Caco-2 (cell line): Measurements from ENCODE around the gene TAX1BP1. TPM values are rescaled to one million over a fixed set of nuclear protein-coding genes. Genes with fewer than 3 reads are reported as not detected.

Source experiments
- BruUV-seq: library from RNA; stranded (reverse); fragments of 400-500 nt; replicated peaks from 2 replicates; lab custom pipeline; 2021; lab: Mats Ljungman, UMichigan
- CTCF ChIA-PET: fragments of 300-600 bp; sonication (Branson Sonifier 250); formaldehyde crosslinking; loops from one replicate; lab custom pipeline; 2022; ENCODE audit warnings: antibody characterized with exemption; lab: Charles Lee
- POLR2A ChIA-PET: fragments of 300-600 bp; sonication (Branson Sonifier 250); formaldehyde crosslinking; loops from one replicate; lab custom pipeline; 2022; ENCODE audit warnings: antibody characterized with exemption; lab: Charles Lee
- DNase-seq, 2 experiments: peaks; one replicate each; pipeline versions ENCODE4 v3.0.0 to v3.0.0-alpha.2; 2020 to 2022
- H3K27me3 ChIP-seq: replicated peaks from 2 replicates; pipeline ENCODE4 v1.6.0; 2011; ENCODE audit warnings: low read length; ENCODE audit not compliant: control insufficient read depth, insufficient read depth
- H3K36me3 ChIP-seq: 2 replicates; pipeline ENCODE4 v1.5.1; 2011; ENCODE audit warnings: low read length; ENCODE audit not compliant: control insufficient read depth, insufficient read depth
- H3K4me1 ChIP-seq: fragments of 250-450 bp; sonication (Bioruptor Pico); 2 replicates; pipeline ENCODE4 v1.5.1; 2020; ENCODE audit warnings: mild to moderate bottlenecking
- H3K4me3 ChIP-seq: 2 replicates; pipeline ENCODE4 v1.5.1; 2011; ENCODE audit warnings: low read depth, mild to moderate bottlenecking, control low read depth, low read length
- H3K9me3 ChIP-seq: fragments of 250-450 bp; sonication (Bioruptor Pico); 2 replicates; pipeline ENCODE4 v1.5.1; 2020; ENCODE audit warnings: mild to moderate bottlenecking, moderate library complexity
- H3K27ac Mint-ChIP-seq: one replicate; pipeline ENCODE4 v1.8.0; 2022; ENCODE audit warnings: mixed read lengths; ENCODE audit not compliant: unreplicated experiment
- H3K27me3 Mint-ChIP-seq: one replicate; pipeline ENCODE4 v1.8.0; 2022; ENCODE audit warnings: mixed read lengths; ENCODE audit not compliant: insufficient read depth, unreplicated experiment
- H3K36me3 Mint-ChIP-seq: one replicate; pipeline ENCODE4 v1.8.0; 2022; ENCODE audit warnings: mild to moderate bottlenecking, mixed read lengths; ENCODE audit not compliant: insufficient read depth, unreplicated experiment
- H3K4me1 Mint-ChIP-seq: one replicate; pipeline ENCODE4 v1.8.0; 2022; ENCODE audit warnings: low read depth, mixed read lengths; ENCODE audit not compliant: unreplicated experiment
- H3K4me3 Mint-ChIP-seq: one replicate; pipeline ENCODE4 v1.8.0; 2022; ENCODE audit warnings: mild to moderate bottlenecking, moderate library complexity, mixed read lengths; ENCODE audit not compliant: unreplicated experiment
- H3K9me3 Mint-ChIP-seq: one replicate; pipeline ENCODE4 v1.8.0; 2022; ENCODE audit warnings: mixed read lengths; ENCODE audit not compliant: unreplicated experiment
- intact Hi-C: fragments of 100-400 bp; cut with micrococcal nuclease; formaldehyde crosslinking; loops from one replicate; pipeline ENCODE4 v1.10.0; 2022; ENCODE audit not compliant: unreplicated experiment
- total RNA-seq: library from RNA; stranded (reverse); gene quantifications from 2 replicates; pipeline ENCODE4 v1.2.3, GENCODE V29; 2022
- TF ChIP-seq, protein P1 (sequence below), 2 experiments: fragments of 200-600 bp in 1 of 2; IDR thresholded peaks; 1 replicate in 1 of 2; 2 replicates in 1 of 2; pipeline versions ENCODE4 v1.5.1 to v1.8.0; 2011 to 2022; ENCODE audit warnings: antibody characterized with exemption in 1 of 2, control low read depth in 1 of 2, inconsistent platforms in 1 of 2, low read depth in 1 of 2, low read length in 1 of 2, mild to moderate bottlenecking in 1 of 2, moderate library complexity in 1 of 2; ENCODE audit not compliant: insufficient read depth in 1 of 2, severe bottlenecking in 1 of 2, unreplicated experiment in 1 of 2

Gene TAX1BP1
- total RNA-seq, 1 experiment from 2014 or later: 96.8 TPM

GRCh38 chr7:27705200-27705594 lies 34.8 kb upstream of the TAX1BP1 start:
- DNase-seq: no peak
- Mint-ChIP-seq H3K27me3 (no peaks in the 10 kb centered on the region), H3K4me1 (no peaks in the 10 kb centered on the region), H3K27ac (no peak overlapping the region), H3K4me3 (no peak overlapping the region), H3K36me3 (no peaks in the 10 kb centered on the region), H3K9me3 (no peaks in the 10 kb centered on the region)
- Histone ChIP-seq H3K36me3 (no peaks in the 10 kb centered on the region), H3K4me1 (no peaks in the 10 kb centered on the region), H3K27me3 (no peaks in the 10 kb centered on the region), H3K9me3 (0 out of 2 replicates have a peak, but pooled peaks cover 3% of the 10 kb centered on the region), H3K4me3 (no peak overlapping the region)
- intact Hi-C loops: no loop called here
- BruUV-seq: no TSS peak
- TF ChIP-seq, protein P1, sequence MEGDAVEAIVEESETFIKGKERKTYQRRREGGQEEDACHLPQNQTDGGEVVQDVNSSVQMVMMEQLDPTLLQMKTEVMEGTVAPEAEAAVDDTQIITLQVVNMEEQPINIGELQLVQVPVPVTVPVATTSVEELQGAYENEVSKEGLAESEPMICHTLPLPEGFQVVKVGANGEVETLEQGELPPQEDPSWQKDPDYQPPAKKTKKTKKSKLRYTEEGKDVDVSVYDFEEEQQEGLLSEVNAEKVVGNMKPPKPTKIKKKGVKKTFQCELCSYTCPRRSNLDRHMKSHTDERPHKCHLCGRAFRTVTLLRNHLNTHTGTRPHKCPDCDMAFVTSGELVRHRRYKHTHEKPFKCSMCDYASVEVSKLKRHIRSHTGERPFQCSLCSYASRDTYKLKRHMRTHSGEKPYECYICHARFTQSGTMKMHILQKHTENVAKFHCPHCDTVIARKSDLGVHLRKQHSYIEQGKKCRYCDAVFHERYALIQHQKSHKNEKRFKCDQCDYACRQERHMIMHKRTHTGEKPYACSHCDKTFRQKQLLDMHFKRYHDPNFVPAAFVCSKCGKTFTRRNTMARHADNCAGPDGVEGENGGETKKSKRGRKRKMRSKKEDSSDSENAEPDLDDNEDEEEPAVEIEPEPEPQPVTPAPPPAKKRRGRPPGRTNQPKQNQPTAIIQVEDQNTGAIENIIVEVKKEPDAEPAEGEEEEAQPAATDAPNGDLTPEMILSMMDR (IDR thresholded peaks at IDR 0.05; ENCODE audit: insufficient read depth in 1 of 2, low read depth in 1 of 2, low read length in 1 of 2, severe bottlenecking in 1 of 2, unreplicated experiment in 1 of 2): no peak
- ChIA-PET CTCF (no interaction called here), POLR2A (no interaction called here)

DNA sequence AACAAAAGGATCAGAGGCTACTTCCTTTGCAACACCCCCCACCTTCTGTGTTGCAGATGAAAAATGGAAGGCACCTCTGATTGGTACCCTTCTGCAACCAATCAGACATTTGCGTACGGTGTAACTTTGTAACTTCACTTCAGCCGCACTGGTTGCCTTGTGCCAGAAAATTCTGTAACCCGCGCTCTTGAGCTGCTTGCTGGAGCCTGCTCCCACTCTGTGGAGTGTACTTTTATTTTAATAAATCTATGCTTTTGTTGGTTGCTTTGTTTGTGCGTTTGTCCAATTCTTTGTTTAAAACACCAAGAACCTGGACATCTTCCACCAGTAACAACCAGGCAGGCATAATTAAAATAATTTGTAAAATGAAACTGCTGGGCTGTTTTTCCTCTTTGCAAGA lies 31.5 kb upstream of the TAX1BP1 start:
- no peak for DNase-seq
- no TSS peak for BruUV-seq
- no peaks in the 10 kb centered on the region for H3K36me3 Mint-ChIP-seq
- ChIA-PET CTCF (no interaction called here), POLR2A (no interaction called here)
- no peaks in the 10 kb centered on the region for H3K27me3 Mint-ChIP-seq
- H3K9me3 ChIP-seq: 0 out of 2 replicates have a peak, but pooled peaks cover 3% of the 10 kb centered on the region
- no peak overlapping the region for H3K4me3 ChIP-seq
- no peak overlapping the region for H3K27ac Mint-ChIP-seq
- no peaks in the 10 kb centered on the region for H3K36me3 ChIP-seq
- H3K4me3 Mint-ChIP-seq: no peak overlapping the region
- intact Hi-C loops: no loop called here
- H3K4me1 ChIP-seq: no peaks in the 10 kb centered on the region
- no peaks in the 10 kb centered on the region for H3K4me1 Mint-ChIP-seq
- H3K27me3 ChIP-seq: no peaks in the 10 kb centered on the region
- H3K9me3 Mint-ChIP-seq: no peaks in the 10 kb centered on the region
- TF ChIP-seq, protein P1 (IDR thresholded peaks at IDR 0.05; ENCODE audit: insufficient read depth in 1 of 2, low read depth in 1 of 2, low read length in 1 of 2, severe bottlenecking in 1 of 2, unreplicated experiment in 1 of 2): no peak

- Mint-ChIP-seq H3K4me3 (no peak overlapping the region), H3K36me3 (no peaks in the 10 kb centered on the region), H3K4me1 (peaks cover 5% of the 10 kb centered on the region), H3K9me3 (no peaks in the 10 kb centered on the region), H3K27ac (no peak overlapping the region), H3K27me3 (no peaks in the 10 kb centered on the region)
- intact Hi-C loops: no loop called here
- H3K4me3 ChIP-seq: no peak overlapping the region
- POLR2A ChIA-PET: no interaction called here
- TF ChIP-seq, protein P1 (IDR thresholded peaks at IDR 0.05; ENCODE audit: insufficient read depth in 1 of 2, low read depth in 1 of 2, low read length in 1 of 2, severe bottlenecking in 1 of 2, unreplicated experiment in 1 of 2): no peak
- H3K4me1 ChIP-seq: peaks cover 2% of the 10 kb centered on the region
- H3K36me3 ChIP-seq: no peaks in the 10 kb centered on the region
- CTCF ChIA-PET: no interaction called here
- H3K27me3 ChIP-seq: no peaks in the 10 kb centered on the region
- BruUV-seq: no TSS peak
- no peak for DNase-seq
- H3K9me3 ChIP-seq: 0 out of 2 replicates have a peak, but pooled peaks cover 3% of the 10 kb centered on the region
These were observed 30.6 kb upstream of the TAX1BP1 start for GRCh38 chr7:27709137-27710075.
